ENCODE data around the gene MEOX1. TPM values are rescaled to one million over a fixed set of nuclear protein-coding genes. Genes with fewer than 3 reads are reported as not detected.
"Not testable (repeated sequence)": the region's sequence is repeated elsewhere in the genome, so short reads cannot be mapped to it uniquely, and the experiment has no call there.

MEOX1 gene
- total and polyA plus RNA-seq, 2 of the 8 experiments (the other 6 are each of a cell fraction or from before 2014, with no cell fraction given), result not detected

GRCh38 chr17:43602556-43602955 is 59.2 kb downstream of the MEOX1 start:
- POLR2A ChIA-PET (ENCODE audit: partially characterized antibody), result interaction anchor here (1.4 kb wide), 1 partner anchor 242 kb away, joined by 4 read pairs; no protein-coding TSS in a partner anchor
- not testable (repeated sequence) for DNase-seq (ENCODE audit: low read depth in 1 of 2, low spot score in 2 of 2)

More at GRCh38 chr17:43602556-43602955, 59.2 kb downstream of the MEOX1 start:
- not testable (repeated sequence) for H3K4me1 ChIP-seq (replicated peaks in 1 of 4; ENCODE audit: control insufficient read depth in 3 of 4, insufficient read depth in 4 of 4, low read length in 3 of 4); H3K56ac ChIP-seq (replicated peaks; ENCODE audit: insufficient read length, low read depth, low read length); H2AFZ ChIP-seq (ENCODE audit: low read length); H2BK120ac ChIP-seq (replicated peaks; ENCODE audit: low read depth, low read length); H3K27ac ChIP-seq (ENCODE audit: low read depth, low read length); H3K9me3 ChIP-seq (ENCODE audit: insufficient read depth in 2 of 2, low read depth in 1 of 2, low read length in 1 of 2); H3K4me2 ChIP-seq (ENCODE audit: insufficient read depth in 1 of 2, low read depth in 2 of 2, low read length in 2 of 2); H3K79me2 ChIP-seq (ENCODE audit: control insufficient read depth in 1 of 2, insufficient read depth in 2 of 2, low read length in 2 of 2); H3K14ac ChIP-seq (ENCODE audit: insufficient read length); H2BK20ac ChIP-seq (ENCODE audit: low read length); H2BK15ac ChIP-seq (ENCODE audit: low read length); H3K36me3 ChIP-seq (ENCODE audit: control insufficient read depth in 2 of 4, insufficient read depth in 4 of 4, low read length in 3 of 4); H3K4me3 ChIP-seq (ENCODE audit: extremely low read depth in 1 of 4, insufficient read depth in 2 of 4, low read depth in 3 of 4, low read length in 4 of 4); H3K4ac ChIP-seq (replicated peaks; ENCODE audit: insufficient read length, low read depth, low read length); H3K18ac ChIP-seq (ENCODE audit: extremely low read depth, low read length); FAIRE-seq; H3K79me1 ChIP-seq (ENCODE audit: low read depth, low read length); H2BK12ac ChIP-seq (ENCODE audit: low read depth, low read length); H2AK5ac ChIP-seq (ENCODE audit: low read depth, low read length); H3K23ac ChIP-seq (ENCODE audit: insufficient read length); H3K9ac ChIP-seq (replicated peaks in 1 of 4; ENCODE audit: extremely low read depth in 1 of 4, low read depth in 3 of 4, low read length in 3 of 4); H4K5ac ChIP-seq (ENCODE audit: insufficient read length, low read depth, low read length); H3K23me2 ChIP-seq (ENCODE audit: low read depth, low read length); H2BK5ac ChIP-seq (ENCODE audit: low read depth, low read length); H3K27me3 ChIP-seq (replicated peaks in 1 of 4; ENCODE audit: control insufficient read depth in 3 of 4, extremely low read depth in 1 of 4, insufficient read depth in 3 of 4, low read length in 3 of 4); H4K91ac ChIP-seq (replicated peaks; ENCODE audit: insufficient read length, low read length); H4K8ac ChIP-seq (ENCODE audit: extremely low read depth, insufficient read depth, low read length); H4K20me1 ChIP-seq (replicated peaks in 1 of 2; ENCODE audit: control insufficient read depth in 1 of 2, insufficient read depth in 2 of 2, low read length in 2 of 2)
- WGBS, 2 experiments (ENCODE audit: extremely low coverage in 1 of 2, insufficient coverage in 1 of 2, insufficient read length in 1 of 2, insufficient replicate concordance in 2 of 2, low coverage in 1 of 2, low lambda C conversion rate in 2 of 2, missing lambda C conversion rate in 1 of 2), result no CpG with 5 or more reads among the region's 4 CpGs
- CTCF ChIA-PET (ENCODE audit: partially characterized antibody), result interaction anchor here (0.7 to 2.5 kb wide), 3 partner anchors 11 to 99 kb away, joined by 3 to 10 read pairs (median 3); no protein-coding TSS in a partner anchor
